Esophagus muscularis mucosa (tissue), 4 donors: Measurements from ENCODE around the gene SMC4. TPM values are rescaled to one million over a fixed set of nuclear protein-coding genes. Genes with fewer than 3 reads are reported as not detected.

Source experiments
- DNase-seq: peaks from one replicate; pipeline ENCODE4 v3.0.0-alpha.2; 2017; ENCODE audit errors: extremely low spot score
- H3K27ac ChIP-seq, 4 donors: fragments of 200-600 bp; sonication (generic); replicated peaks in 1 of 4; 1 replicate in 3 of 4; 2 replicates in 1 of 4; pipeline ENCODE4 v1.5.1; 2016 to 2019; ENCODE audit warnings: mild to moderate bottlenecking in 1 of 4
- H3K27me3 ChIP-seq, 4 donors: fragments of 200-600 bp; sonication (generic); one replicate each; pipeline versions ENCODE4 v1.5.1 to v1.6.0; 2016 to 2019
- H3K36me3 ChIP-seq, 4 donors: fragments of 200-600 bp; sonication (generic); one replicate each; pipeline ENCODE4 v1.5.1; 2016 to 2019
- H3K4me1 ChIP-seq, 4 donors: fragments of 200-600 bp; sonication (generic); one replicate each; pipeline ENCODE4 v1.5.1; 2016 to 2019
- H3K4me3 ChIP-seq, 4 donors: fragments of 200-600 bp; sonication (generic); 1 replicate in 2 of 4; 2 replicates in 2 of 4; pipeline ENCODE4 v1.5.1; 2016 to 2019; ENCODE audit warnings: mild to moderate bottlenecking in 4 of 4, moderate library complexity in 1 of 4
- H3K9me3 ChIP-seq, 4 donors: fragments of 200-600 bp; sonication (generic); 1 replicate in 3 of 4; 2 replicates in 1 of 4; pipeline ENCODE4 v1.5.1; 2016 to 2019
- CTCF ChIP-seq, 3 experiments: fragments of 200-600 bp in 2 of 3; fragments of 450-650 bp in 1 of 3; sonication (generic) in 2 of 3; IDR thresholded peaks; one replicate each; pipeline ENCODE4 v1.5.1; 2017 to 2019; ENCODE audit warnings: antibody characterized with exemption in 3 of 3, mild to moderate bottlenecking in 2 of 3, moderate library complexity in 1 of 3
- EP300 ChIP-seq: sonication (generic); formaldehyde crosslinking; IDR thresholded peaks from one replicate; pipeline ENCODE4 v1.6.1; 2017; ENCODE audit warnings: antibody characterized with exemption
- POLR2A ChIP-seq: fragments of 450-650 bp; IDR thresholded peaks from one replicate; pipeline ENCODE4 v1.6.1; 2017; ENCODE audit warnings: antibody characterized with exemption, moderate library complexity, mild to moderate bottlenecking, low read depth
- POLR2AphosphoS5 ChIP-seq, 2 donors: sonication (generic); formaldehyde crosslinking; IDR thresholded peaks; one replicate each; pipeline ENCODE4 v1.6.1; 2017; ENCODE audit warnings: antibody characterized with exemption in 2 of 2
- WGBS: methylation state at CpG from one replicate; pipeline ENCODE4 v1.1.5; 2018; 5-methylcytosine and 5-hydroxymethylcytosine counted together
- intact Hi-C: fragments of 100-400 bp; cut with DNase I; formaldehyde crosslinking; loops from one replicate; pipeline ENCODE4 v1.15.1; 2023
- total RNA-seq, 4 donors: library from RNA; depleted of rRNA; stranded (reverse); fragments of >200 nt; gene quantifications; one replicate each; pipeline versions ENCODE4 v1.1.0 to v1.2.1, GENCODE V29; 2016

The SMC4 gene
- total RNA-seq, 4 donors from 2014 or later, result 14.7 to 19.8 (median 17.9) TPM

GRCh38 chr3:160437083-160437455, 37.6 kb downstream of the SMC4 start:
- WGBS, result 87% methylated on average over 5 of the region's 5 CpGs
- no peak overlapping the region for H3K4me3 ChIP-seq
- H3K36me3 ChIP-seq, result peaks cover 3 to 24% (median 18%) of the 10 kb centered on the region in 4 donors
- H3K9me3 ChIP-seq, result no peaks in the 10 kb centered on the region
- no peak overlapping the region for H3K27ac ChIP-seq
- no peaks in the 10 kb centered on the region for H3K27me3 ChIP-seq
- intact Hi-C loops, result no loop called here
- TF ChIP-seq EP300 (no peak), CTCF (IDR thresholded peaks at IDR 0.05) (no peak), POLR2AphosphoS5 (IDR thresholded peaks at IDR 0.05) (no peak), POLR2A (no peak)
- DNase-seq, result no peak
- no peaks in the 10 kb centered on the region for H3K4me1 ChIP-seq

GRCh38 chr3:160440687-160441086, 41.2 kb downstream of the SMC4 start:
- no peak overlapping the region for H3K4me3 ChIP-seq
- H3K36me3 ChIP-seq, result no peaks in the 10 kb centered on the region
- no peak overlapping the region for H3K27ac ChIP-seq
- no peak for TF ChIP-seq POLR2AphosphoS5 (IDR thresholded peaks at IDR 0.05)
- TF ChIP-seq EP300, result no peak
- TF ChIP-seq POLR2A, result no peak
- TF ChIP-seq CTCF (IDR thresholded peaks at IDR 0.05), result no peak
- no peak for DNase-seq
- intact Hi-C loops, result no loop called here
- 96% methylated on average over 7 of the region's 7 CpGs for WGBS
- H3K27me3 ChIP-seq, result no peaks in the 10 kb centered on the region
- H3K9me3 ChIP-seq, result no peaks in the 10 kb centered on the region
- no peaks in the 10 kb centered on the region for H3K4me1 ChIP-seq

- Histone ChIP-seq H3K27ac (no peak overlapping the region), H3K27me3 (peaks cover 0 to 12% (median 1%) of the 10 kb centered on the region in 4 donors), H3K4me3 (no peak overlapping the region), H3K4me1 (peaks cover 6 to 12% (median 7%) of the 10 kb centered on the region in 4 donors), H3K9me3 (peaks cover 0 to 3% (median 0%) of the 10 kb centered on the region in 4 donors), H3K36me3 (no peaks in the 10 kb centered on the region)
- intact Hi-C loops, result no loop called here
- no peak for DNase-seq
- TF ChIP-seq POLR2AphosphoS5 (IDR thresholded peaks at IDR 0.05) (no peak), POLR2A (no peak), CTCF (IDR thresholded peaks at IDR 0.05) (no peak), EP300 (no peak)
- WGBS, result 93% methylated on average over 1 of the region's 1 CpG
Measured at GRCh38 chr3:160444411-160444810, 45.0 kb downstream of the SMC4 start.

GRCh38 chr3:160445854-160446253, 46.4 kb downstream of the SMC4 start:
- 86% methylated on average over 1 of the region's 1 CpG for WGBS

More at GRCh38 chr3:160445854-160446253, 46.4 kb downstream of the SMC4 start:
- Histone ChIP-seq H3K4me1 (peaks cover 14 to 26% (median 21%) of the 10 kb centered on the region in 4 donors), H3K4me3 (no peak overlapping the region), H3K27ac (no peak overlapping the region), H3K36me3 (no peaks in the 10 kb centered on the region), H3K27me3 (peaks cover 0 to 22% (median 5%) of the 10 kb centered on the region in 4 donors), H3K9me3 (peaks cover 0 to 11% (median 0%) of the 10 kb centered on the region in 4 donors)
- no peak for TF ChIP-seq POLR2A
- no peak for TF ChIP-seq EP300
- no peak for TF ChIP-seq CTCF (IDR thresholded peaks at IDR 0.05)
- no peak for TF ChIP-seq POLR2AphosphoS5 (IDR thresholded peaks at IDR 0.05)
- intact Hi-C loops, result no loop called here
- no peak for DNase-seq
